H1 (cell line): ENCODE results near the gene OR51B5. TPM values are rescaled to one million over a fixed set of nuclear protein-coding genes. Genes with fewer than 3 reads are reported as not detected.

Experiments
- CTCF ChIA-PET: fragments of 300-600 bp; sonication (Branson Sonifier 250); formaldehyde crosslinking; loops from one replicate; lab custom pipeline; 2021; ENCODE audit not compliant: partially characterized antibody; lab: Charles Lee
- POLR2A ChIA-PET: fragments of 300-600 bp; sonication (Branson Sonifier 250); formaldehyde crosslinking; loops from one replicate; lab custom pipeline; 2021; ENCODE audit warnings: inconsistent platforms; ENCODE audit not compliant: partially characterized antibody; lab: Charles Lee
- DNase-seq, 2 experiments: peaks; one replicate each; pipeline versions ENCODE4 v3.0.0 to v3.0.0-alpha.2; 2010 to 2022; ENCODE audit warnings: low spot score in 2 of 2, low read depth in 1 of 2, mixed read lengths in 1 of 2
- FAIRE-seq: peaks from 2 replicates; lab custom pipeline; 2011; peaks lifted over from hg19 to GRCh38; lab: Jason Lieb, UNC
- H2AFZ ChIP-seq: 2 replicates; pipeline ENCODE4 v1.8.1; 2012; ENCODE audit warnings: low read length, inconsistent platforms
- H2AK5ac ChIP-seq: 2 replicates; pipeline ENCODE4 v1.6.1; 2013; ENCODE audit warnings: low read depth, low read length
- H2BK120ac ChIP-seq: replicated peaks from 2 replicates; pipeline ENCODE3; 2013; ENCODE audit warnings: low read depth, low read length, inconsistent platforms
- H2BK12ac ChIP-seq: 2 replicates; pipeline ENCODE4 v1.6.1; 2013; ENCODE audit warnings: low read depth, low read length
- H2BK15ac ChIP-seq: 2 replicates; pipeline ENCODE4 v1.6.1; 2013; ENCODE audit warnings: low read length
- H2BK20ac ChIP-seq: 2 replicates; pipeline ENCODE4 v1.6.1; 2013; ENCODE audit warnings: low read length
- H2BK5ac ChIP-seq: 2 replicates; pipeline ENCODE4 v1.6.1; 2013; ENCODE audit warnings: low read depth, low read length
- H3K14ac ChIP-seq: 2 replicates; pipeline ENCODE4 v1.6.1; 2013; ENCODE audit warnings: inconsistent platforms; ENCODE audit not compliant: insufficient read length
- H3K18ac ChIP-seq: 2 replicates; pipeline ENCODE4 v1.6.1; 2013; ENCODE audit warnings: low read length; ENCODE audit errors: extremely low read depth
- H3K23ac ChIP-seq: 2 replicates; pipeline ENCODE4 v1.6.1; 2013; ENCODE audit warnings: inconsistent platforms; ENCODE audit not compliant: insufficient read length
- H3K23me2 ChIP-seq: 2 replicates; pipeline ENCODE4 v1.6.1; 2013; ENCODE audit warnings: low read depth, low read length
- H3K27ac ChIP-seq: 2 replicates; pipeline ENCODE4 v1.6.1; 2011; ENCODE audit warnings: low read depth, low read length, inconsistent platforms
- H3K27me3 ChIP-seq, 4 experiments: replicated peaks in 1 of 4; 1 replicate in 1 of 4; 2 replicates in 3 of 4; pipeline versions ENCODE4 v1.6.1 to v1.8.1; 2011 to 2013; ENCODE audit warnings: low read length in 3 of 4, mild to moderate bottlenecking in 3 of 4, inconsistent platforms in 2 of 4, mixed read lengths in 2 of 4, moderate library complexity in 1 of 4; ENCODE audit not compliant: control insufficient read depth in 3 of 4, insufficient read depth in 3 of 4; ENCODE audit errors: extremely low read depth in 1 of 4
- H3K36me3 ChIP-seq, 4 experiments: 2 replicates each; pipeline versions ENCODE4 v1.6.1 to v1.8.1; 2011 to 2013; ENCODE audit warnings: mild to moderate bottlenecking in 4 of 4, low read length in 3 of 4, moderate library complexity in 2 of 4, control low read depth in 1 of 4, inconsistent platforms in 1 of 4; ENCODE audit not compliant: insufficient read depth in 4 of 4, control insufficient read depth in 2 of 4
- H3K4ac ChIP-seq: replicated peaks from 2 replicates; pipeline ENCODE3; 2013; ENCODE audit warnings: low read length, low read depth, mixed read lengths, inconsistent platforms; ENCODE audit not compliant: insufficient read length
- H3K4me1 ChIP-seq, 4 experiments: replicated peaks in 1 of 4; 1 replicate in 1 of 4; 2 replicates in 3 of 4; pipeline versions ENCODE4 v1.6.1 to v1.8.1; 2011 to 2013; ENCODE audit warnings: low read length in 3 of 4, inconsistent platforms in 2 of 4, mixed read lengths in 1 of 4; ENCODE audit not compliant: insufficient read depth in 4 of 4, control insufficient read depth in 3 of 4
- H3K4me2 ChIP-seq, 2 experiments: 2 replicates each; pipeline versions ENCODE4 v1.6.1 to v1.8.1; 2011 to 2013; ENCODE audit warnings: low read depth in 2 of 2, low read length in 2 of 2, control low read depth in 1 of 2, inconsistent platforms in 1 of 2, mild to moderate bottlenecking in 1 of 2; ENCODE audit not compliant: insufficient read depth in 1 of 2
- H3K4me3 ChIP-seq, 4 experiments: fragments of 200-600, 300-600 bp in 1 of 4; sonication (generic), shearing (Covaris generic), sonication (Bioruptor Twin) in 1 of 4; 2 replicates each; pipeline versions ENCODE4 v1.5.1 to v1.8.1; 2011 to 2016; ENCODE audit warnings: low read length in 4 of 4, low read depth in 3 of 4, control low read depth in 2 of 4, inconsistent platforms in 2 of 4, mild to moderate bottlenecking in 2 of 4, mixed read lengths in 1 of 4, moderate library complexity in 1 of 4; ENCODE audit not compliant: insufficient read depth in 2 of 4; ENCODE audit errors: extremely low read depth in 1 of 4
- H3K56ac ChIP-seq: replicated peaks from 2 replicates; pipeline ENCODE3; 2013; ENCODE audit warnings: low read depth, mild to moderate bottlenecking, mixed read lengths, low read length, inconsistent platforms; ENCODE audit not compliant: insufficient read length
- H3K79me1 ChIP-seq: 2 replicates; pipeline ENCODE4 v1.6.1; 2013; ENCODE audit warnings: low read depth, low read length, control low read depth
- H3K79me2 ChIP-seq, 2 experiments: 2 replicates each; pipeline versions ENCODE4 v1.6.1 to v1.8.1; 2012 to 2013; ENCODE audit warnings: low read length in 2 of 2, mild to moderate bottlenecking in 2 of 2, inconsistent platforms in 1 of 2; ENCODE audit not compliant: insufficient read depth in 2 of 2, control insufficient read depth in 1 of 2
- H3K9ac ChIP-seq, 4 experiments: replicated peaks in 1 of 4; 1 replicate in 1 of 4; 2 replicates in 3 of 4; pipeline versions ENCODE4 v1.6.1 to v1.8.1; 2011 to 2013; ENCODE audit warnings: low read depth in 3 of 4, low read length in 3 of 4, control low read depth in 2 of 4, mild to moderate bottlenecking in 2 of 4, moderate library complexity in 2 of 4, inconsistent platforms in 1 of 4; ENCODE audit errors: extremely low read depth in 1 of 4
- H3K9me3 ChIP-seq, 2 experiments: 2 replicates each; pipeline versions ENCODE4 v1.6.1 to v1.8.1; 2012 to 2013; ENCODE audit warnings: mild to moderate bottlenecking in 2 of 2, moderate library complexity in 2 of 2, control low read depth in 1 of 2, inconsistent platforms in 1 of 2, low read depth in 1 of 2, low read length in 1 of 2, mixed read lengths in 1 of 2; ENCODE audit not compliant: insufficient read depth in 2 of 2
- H4K20me1 ChIP-seq, 2 experiments: replicated peaks in 1 of 2; 2 replicates each; pipeline versions ENCODE3 to v1.8.1; 2011 to 2013; ENCODE audit warnings: inconsistent platforms in 2 of 2, low read length in 2 of 2, mild to moderate bottlenecking in 1 of 2; ENCODE audit not compliant: insufficient read depth in 2 of 2, control insufficient read depth in 1 of 2
- H4K5ac ChIP-seq: 2 replicates; pipeline ENCODE4 v1.6.1; 2013; ENCODE audit warnings: low read length, low read depth, mixed read lengths, inconsistent platforms; ENCODE audit not compliant: insufficient read length
- H4K8ac ChIP-seq: 2 replicates; pipeline ENCODE4 v1.8.0; 2013; ENCODE audit warnings: mild to moderate bottlenecking, moderate library complexity, low read length, inconsistent platforms; ENCODE audit not compliant: insufficient read depth; ENCODE audit errors: extremely low read depth
- H4K91ac ChIP-seq: replicated peaks from 2 replicates; pipeline ENCODE3; 2013; ENCODE audit warnings: low read length, mixed read lengths, inconsistent platforms; ENCODE audit not compliant: insufficient read length
- ATF2 ChIP-seq: IDR thresholded peaks from 2 replicates; pipeline ENCODE4 v1.6.1; 2012; ENCODE audit warnings: low read length, inconsistent platforms
- ATF3 ChIP-seq: IDR thresholded peaks from 2 replicates; pipeline ENCODE4 v1.6.1; 2011; ENCODE audit warnings: low read depth, mild to moderate bottlenecking, low read length; ENCODE audit not compliant: insufficient read depth
- BRCA1 ChIP-seq: IDR thresholded peaks from 2 replicates; pipeline ENCODE4 v1.6.1; 2012; ENCODE audit warnings: low read depth, low read length, improper control_type of control experiment
- CBX8 ChIP-seq: fragments of 300-800, 300-1000 bp; sonication (generic); IDR thresholded peaks from 2 replicates; pipeline ENCODE4 v1.7.1; 2016; ENCODE audit warnings: low read depth, low read length, borderline replicate concordance
- CREB1 ChIP-seq: IDR thresholded peaks from 2 replicates; pipeline ENCODE4 v1.6.1; 2012; ENCODE audit warnings: inconsistent platforms
- RAD21 ChIP-seq, 2 experiments: IDR thresholded peaks in 1 of 2; conservative IDR thresholded peaks in 1 of 2; 2 replicates each; pipeline ENCODE4 v1.6.1; 2011; ENCODE audit warnings: low read depth in 2 of 2, low read length in 2 of 2, improper control_type of control experiment in 1 of 2, inconsistent platforms in 1 of 2, mild to moderate bottlenecking in 1 of 2, moderate library complexity in 1 of 2
- RBBP5 ChIP-seq: IDR thresholded peaks from 2 replicates; pipeline ENCODE4 v1.7.1; 2012; ENCODE audit warnings: low read depth, mild to moderate bottlenecking, inconsistent platforms, low read length, moderate library complexity, borderline replicate concordance
- RFX5 ChIP-seq: IDR thresholded peaks from 2 replicates; pipeline ENCODE4 v1.6.1; 2011; ENCODE audit warnings: low read depth, low read length, improper control_type of control experiment, borderline replicate concordance
- RXRA ChIP-seq: IDR thresholded peaks from 2 replicates; pipeline ENCODE4 v1.6.1; 2011; ENCODE audit warnings: low read depth, mild to moderate bottlenecking, low read length, moderate library complexity; ENCODE audit not compliant: insufficient read depth
- SUZ12 ChIP-seq: fragments of 200-600 bp; sonication (generic); IDR thresholded peaks from 2 replicates; pipeline ENCODE4 v1.6.1; 2012; ENCODE audit warnings: mild to moderate bottlenecking, inconsistent platforms, low read length, moderate library complexity, mixed read lengths
- TAF1 ChIP-seq: IDR thresholded peaks from 2 replicates; pipeline ENCODE4 v1.6.1; 2011; ENCODE audit warnings: mild to moderate bottlenecking, low read depth, low read length
- TEAD4 ChIP-seq: IDR thresholded peaks from 2 replicates; pipeline ENCODE4 v1.6.1; 2012; ENCODE audit warnings: low read depth, low read length, inconsistent platforms, mixed read lengths
- WGBS, 2 experiments: shearing (Covaris generic) in 1 of 2; methylation state at CpG; one replicate each; pipeline versions ENCODE4 v1.1.6 to v1.1.7; 2013 to 2015; ENCODE audit warnings: low lambda C conversion rate in 2 of 2, mixed read lengths in 2 of 2, inconsistent platforms in 1 of 2, low coverage in 1 of 2, missing lambda C conversion rate in 1 of 2; ENCODE audit not compliant: insufficient replicate concordance in 2 of 2, insufficient coverage in 1 of 2, insufficient read length in 1 of 2; ENCODE audit errors: extremely low coverage in 1 of 2, missing lambda C conversion rate in 1 of 2; 5-methylcytosine and 5-hydroxymethylcytosine counted together
- polyA plus RNA-seq, 7 experiments: library from polyadenylated mRNA; depleted of rRNA in 3 of 7; stranded (reverse) in 5 of 7; unstranded in 2 of 7; fragments of >200 nt in 5 of 7; fragments of 200-250 nt in 2 of 7; gene quantifications; 1 replicate in 5 of 7; 2 replicates in 1 of 7; 4 replicates in 1 of 7; pipeline versions ENCODE4 v1.2.1 to v1.2.3, GENCODE V29; 2011 to 2013; ENCODE audit warnings: missing spikeins in 2 of 7, mixed read lengths in 2 of 7
- total RNA-seq: library from RNA; stranded (reverse); fragmentation: NEBNext Ultra II Directional; extraction: Animal tissue kit (Norgen Biotek cat#: 25700); gene quantifications from 2 replicates; pipeline ENCODE4 v1.2.1, GENCODE V29; 2021

OR51B5 gene
- total and polyA plus RNA-seq, 2 of the 8 experiments (the other 6 are each of a cell fraction or from before 2014, with no cell fraction given): not detected

GRCh38 chr11:5298451-5298850 lies 44.9 kb downstream of the OR51B5 start:
- FAIRE-seq (no peak), DNase-seq (no peak)
- Histone ChIP-seq H2BK12ac (no peak overlapping the region), H4K5ac (no peak overlapping the region), H2BK5ac (no peak overlapping the region), H3K14ac (no peak overlapping the region), H4K91ac (no peak overlapping the region), H3K4me1 (no peaks in the 10 kb centered on the region), H3K56ac (no peak overlapping the region), H4K20me1 (no peaks in the 10 kb centered on the region), H2AK5ac (no peak overlapping the region), H3K4me2 (no peak overlapping the region), H3K27ac (no peak overlapping the region), H3K36me3 (no peaks in the 10 kb centered on the region), H3K9ac (no peak overlapping the region), H3K23me2 (no peaks in the 10 kb centered on the region), H3K4ac (no peak overlapping the region), H3K79me1 (no peaks in the 10 kb centered on the region), H3K18ac (no peak overlapping the region), H2AFZ (no peak overlapping the region), H3K4me3 (no peak overlapping the region), H3K9me3 (no peaks in the 10 kb centered on the region; a peak in 1 of 4 replicates), H2BK120ac (no peak overlapping the region), H3K79me2 (no peaks in the 10 kb centered on the region), H4K8ac (no peak overlapping the region), H2BK15ac (no peak overlapping the region), H3K23ac (no peak overlapping the region), H3K27me3 (no peaks in the 10 kb centered on the region), H2BK20ac (no peak overlapping the region)
- WGBS, 2 experiments: 74% methylated on average over 1 of the region's 1 CpG; no CpG with 5 or more reads in 1 of the 2 experiments
- ChIA-PET POLR2A (no interaction called here), CTCF (interaction anchor here (0.7 to 3.3 kb wide), 8 partner anchors 8 to 1111 kb away, joined by 3 to 12 read pairs (median 3); no protein-coding TSS in a partner anchor)
- TF ChIP-seq RBBP5 (no peak), CBX8 (no peak), SUZ12 (no peak), RFX5 (no peak), ATF3 (no peak), RAD21 (IDR thresholded peaks at IDR 0.05 in 1 of 2, conservative IDR thresholded peaks at IDR 0.05 in 1 of 2; ENCODE audit: low read depth in 2 of 2, low read length in 2 of 2) (no peak), CREB1 (no peak), TEAD4 (no peak), RXRA (no peak), TAF1 (no peak), ATF2 (no peak), BRCA1 (no peak)
